Left colon (tissue), 2 donors: Measurements from ENCODE around the gene AEN. TPM values are rescaled to one million over a fixed set of nuclear protein-coding genes. Genes with fewer than 3 reads are reported as not detected.

Source experiments
- ATAC-seq: fragments of 200-7000 bp; cut with Tn5 transposase; one replicate; pipeline ENCODE4 v1.9.1; 2020; ENCODE audit warnings: mild to moderate bottlenecking, moderate library complexity
- DNase-seq, 2 donors: peaks; one replicate each; pipeline ENCODE4 v3.0.0-alpha.2; 2020
- intact Hi-C, 2 donors: fragments of 100-400 bp; cut with DNase I in 1 of 2; cut with micrococcal nuclease in 1 of 2; formaldehyde crosslinking; loops; one replicate each; pipeline versions ENCODE4 v1.11.2 to v1.14.0; 2022; cut with DNase I, micrococcal nuclease
- long read RNA-seq: library from polyadenylated mRNA; unstranded; transcript quantifications from one replicate; pipeline ENCODE4 v2.0.0, GENCODE V29; 2021
- total RNA-seq, 2 donors: library from RNA; stranded (reverse); fragmentation: NEBNext Ultra II Directional; extraction: Animal tissue kit (Norgen Biotek cat#: 25700); gene quantifications; one replicate each; pipeline ENCODE4 v1.2.1, GENCODE V29; 2021
- donor health status: DM: no; HTN: no; CAD: no.
- donor health status: DM: yes; HTN: yes; CAD: no.

AEN gene
- total RNA-seq, result 10 to 100 TPM; 11.4 to 16.9 TPM
- long read RNA-seq, transcript AEN-201 (4 exons, 3,117 nt), result major isoform, 20 of 30 reads
- long read RNA-seq, partial matches to known transcripts, result 5 of 30 reads
- long read RNA-seq, other reads (novel, unspliced or antisense), result 4 of 30 reads

GRCh38 chr15:88620995-88621772, at the start of gene AEN:
Gene AEN (plus strand): TSS chr15:88621340. CDS start chr15:88626210, 4,870 bp downstream.
- DNase-seq (peak; percentile 94 to 96), ATAC-seq (peak; percentile 97)
- intact Hi-C loops, result loop anchor here in 1 of 2 donors (10.0 kb wide), 1 partner anchor 146 kb away; no protein-coding TSS in a partner anchor

- DNase-seq, result no peak
- no peak for ATAC-seq
- intact Hi-C loops, result no loop called here
Observed at GRCh38 chr15:88571852-88572259, 49.3 kb upstream of the AEN start.

- ATAC-seq (no peak), DNase-seq (no peak)
- intact Hi-C loops, result no loop called here
Observed at GRCh38 chr15:88574077-88574476, 47.1 kb upstream of the AEN start.

- DNase-seq, result no peak
- intact Hi-C loops, result no loop called here
Observed at GRCh38 chr15:88574655-88575054, 46.5 kb upstream of the AEN start.

GRCh38 chr15:88579322-88579721, 41.8 kb upstream of the AEN start:
- intact Hi-C loops, result no loop called here

More at GRCh38 chr15:88574655-88575054, 46.5 kb upstream of the AEN start:
- no peak for ATAC-seq

GRCh38 chr15:88580532-88580931, 40.6 kb upstream of the AEN start:
- ATAC-seq (no peak), DNase-seq (no peak)
- intact Hi-C loops, result no loop called here

More at GRCh38 chr15:88579322-88579721, 41.8 kb upstream of the AEN start:
- DNase-seq (no peak), ATAC-seq (no peak)

GRCh38 chr15:88586401-88587162, 34.6 kb upstream of the AEN start:
- ATAC-seq (no peak), DNase-seq (no peak)
- intact Hi-C loops, result no loop called here

GRCh38 chr15:88590759-88591158, 30.4 kb upstream of the AEN start:
- ATAC-seq, result no peak
- intact Hi-C loops, result no loop called here
- no peak for DNase-seq

- intact Hi-C loops, result no loop called here
- no peak for ATAC-seq
- DNase-seq, result no peak
Observed at GRCh38 chr15:88591384-88591783, 29.8 kb upstream of the AEN start.

GRCh38 chr15:88603885-88604284, 17.3 kb upstream of the AEN start:
- no peak for ATAC-seq
- intact Hi-C loops, result no loop called here

GRCh38 chr15:88604381-88605188, 16.6 kb upstream of the AEN start:
- intact Hi-C loops, result no loop called here
- no peak for DNase-seq
- no peak for ATAC-seq

More at GRCh38 chr15:88603885-88604284, 17.3 kb upstream of the AEN start:
- no peak for DNase-seq

GRCh38 chr15:88605189-88606069, 15.7 kb upstream of the AEN start:
- intact Hi-C loops, result no loop called here
- DNase-seq (no peak), ATAC-seq (peak; percentile 58)

- intact Hi-C loops, result no loop called here
Observed at GRCh38 chr15:88606070-88606794, 14.9 kb upstream of the AEN start.

GRCh38 chr15:88607951-88608350, 13.2 kb upstream of the AEN start:
- ATAC-seq, result no peak

More at GRCh38 chr15:88606070-88606794, 14.9 kb upstream of the AEN start:
- ATAC-seq (no peak), DNase-seq (no peak)

GRCh38 chr15:88608607-88609181, 12.4 kb upstream of the AEN start:
- intact Hi-C loops, result no loop called here
- no peak for DNase-seq
- no peak for ATAC-seq

More at GRCh38 chr15:88607951-88608350, 13.2 kb upstream of the AEN start:
- no peak for DNase-seq
- intact Hi-C loops, result no loop called here

- intact Hi-C loops, result no loop called here
- ATAC-seq (no peak), DNase-seq (no peak)
Observed at GRCh38 chr15:88609344-88610090, 11.6 kb upstream of the AEN start.
